GM06990 (cell line): ENCODE results near the gene NCAM1.

Experiments
- DNase-seq: peaks from one replicate; pipeline ENCODE4 v3.0.0-alpha.2; 2011; ENCODE audit not compliant: insufficient read length; ENCODE audit errors: extremely low read depth
- H3K27me3 ChIP-seq: replicated peaks from 2 replicates; pipeline ENCODE4 v1.6.0; 2011; ENCODE audit warnings: low read length; ENCODE audit not compliant: control insufficient read depth, insufficient read depth
- H3K36me3 ChIP-seq: 2 replicates; pipeline ENCODE4 v1.5.1; 2011; ENCODE audit warnings: low read length; ENCODE audit not compliant: control insufficient read depth, insufficient read depth
- H3K4me3 ChIP-seq: replicated peaks from 2 replicates; pipeline ENCODE4 v1.5.1; 2011; ENCODE audit warnings: low read depth, mild to moderate bottlenecking, control low read depth, low read length
- TF ChIP-seq, protein P1 (sequence below): IDR thresholded peaks from 2 replicates; pipeline ENCODE4 v1.5.1; 2011; ENCODE audit warnings: low read length, control low read depth, mild to moderate bottlenecking, inconsistent platforms; ENCODE audit not compliant: insufficient read depth, poor library complexity, severe bottlenecking

NCAM1 gene

DNA sequence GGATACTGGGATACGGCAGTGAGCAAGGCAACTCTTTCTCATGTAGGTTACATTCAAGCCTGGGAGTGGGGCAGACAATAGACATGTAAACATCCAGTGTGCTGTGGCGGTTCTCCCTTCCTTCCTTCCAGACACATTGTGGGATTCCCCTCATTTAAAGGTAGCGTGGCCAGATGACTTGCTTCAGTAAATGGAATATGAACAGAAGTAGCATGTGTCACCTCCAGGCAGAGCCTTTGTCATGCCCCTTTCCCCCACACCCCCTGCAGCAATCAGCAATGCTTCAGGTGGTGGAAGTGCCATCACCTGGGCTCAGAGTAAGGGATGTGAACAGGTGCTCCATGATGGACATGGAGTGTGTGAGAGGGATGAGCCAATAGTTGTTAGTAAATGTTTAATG, 318.4 kb downstream of the NCAM1 start:
- Histone ChIP-seq H3K4me3 (no peak overlapping the region), H3K36me3 (no peaks in the 10 kb centered on the region), H3K27me3 (no peaks in the 10 kb centered on the region; the same call in 1 of the 2 replicates)
- TF ChIP-seq, protein P1, sequence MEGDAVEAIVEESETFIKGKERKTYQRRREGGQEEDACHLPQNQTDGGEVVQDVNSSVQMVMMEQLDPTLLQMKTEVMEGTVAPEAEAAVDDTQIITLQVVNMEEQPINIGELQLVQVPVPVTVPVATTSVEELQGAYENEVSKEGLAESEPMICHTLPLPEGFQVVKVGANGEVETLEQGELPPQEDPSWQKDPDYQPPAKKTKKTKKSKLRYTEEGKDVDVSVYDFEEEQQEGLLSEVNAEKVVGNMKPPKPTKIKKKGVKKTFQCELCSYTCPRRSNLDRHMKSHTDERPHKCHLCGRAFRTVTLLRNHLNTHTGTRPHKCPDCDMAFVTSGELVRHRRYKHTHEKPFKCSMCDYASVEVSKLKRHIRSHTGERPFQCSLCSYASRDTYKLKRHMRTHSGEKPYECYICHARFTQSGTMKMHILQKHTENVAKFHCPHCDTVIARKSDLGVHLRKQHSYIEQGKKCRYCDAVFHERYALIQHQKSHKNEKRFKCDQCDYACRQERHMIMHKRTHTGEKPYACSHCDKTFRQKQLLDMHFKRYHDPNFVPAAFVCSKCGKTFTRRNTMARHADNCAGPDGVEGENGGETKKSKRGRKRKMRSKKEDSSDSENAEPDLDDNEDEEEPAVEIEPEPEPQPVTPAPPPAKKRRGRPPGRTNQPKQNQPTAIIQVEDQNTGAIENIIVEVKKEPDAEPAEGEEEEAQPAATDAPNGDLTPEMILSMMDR, result no peak
- DNase-seq, result no peak

DNA sequence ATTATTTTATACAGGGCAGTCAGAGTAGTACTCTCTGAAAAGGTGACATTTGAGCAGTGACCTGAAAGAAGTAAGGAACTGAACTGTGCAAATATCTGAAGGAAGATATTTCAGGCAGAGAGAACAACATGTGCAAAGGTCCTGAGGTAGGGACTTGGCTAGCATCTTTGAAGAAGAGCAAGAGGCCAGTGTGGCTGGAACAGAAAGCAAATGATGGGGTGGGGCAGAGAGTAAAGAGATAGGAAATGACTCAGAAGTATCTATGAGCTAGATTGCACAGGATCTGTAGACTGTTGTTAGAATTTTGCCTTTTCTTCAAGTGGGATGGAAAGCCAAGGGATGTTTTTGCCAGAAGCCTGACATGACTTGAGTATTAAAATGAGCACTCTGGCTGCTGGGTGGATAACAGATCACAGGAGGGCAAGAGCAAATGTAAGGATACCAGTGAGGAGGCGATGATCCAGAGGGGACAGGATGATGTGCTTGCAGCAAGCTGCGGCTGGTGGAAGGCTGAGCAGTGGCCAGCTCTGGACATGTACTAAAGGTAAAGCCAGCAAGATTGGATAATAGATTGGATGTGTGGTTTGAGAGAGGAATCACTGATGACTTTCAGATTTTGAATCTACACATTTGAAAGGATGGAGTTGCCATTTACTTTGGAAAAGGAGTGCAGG, 320.0 kb downstream of the NCAM1 start:
- H3K36me3 ChIP-seq, result no peaks in the 10 kb centered on the region
- H3K27me3 ChIP-seq, result no peaks in the 10 kb centered on the region; the same call in 1 of the 2 replicates
- TF ChIP-seq, protein P1, result no peak
- no peak overlapping the region for H3K4me3 ChIP-seq
- no peak for DNase-seq

DNA sequence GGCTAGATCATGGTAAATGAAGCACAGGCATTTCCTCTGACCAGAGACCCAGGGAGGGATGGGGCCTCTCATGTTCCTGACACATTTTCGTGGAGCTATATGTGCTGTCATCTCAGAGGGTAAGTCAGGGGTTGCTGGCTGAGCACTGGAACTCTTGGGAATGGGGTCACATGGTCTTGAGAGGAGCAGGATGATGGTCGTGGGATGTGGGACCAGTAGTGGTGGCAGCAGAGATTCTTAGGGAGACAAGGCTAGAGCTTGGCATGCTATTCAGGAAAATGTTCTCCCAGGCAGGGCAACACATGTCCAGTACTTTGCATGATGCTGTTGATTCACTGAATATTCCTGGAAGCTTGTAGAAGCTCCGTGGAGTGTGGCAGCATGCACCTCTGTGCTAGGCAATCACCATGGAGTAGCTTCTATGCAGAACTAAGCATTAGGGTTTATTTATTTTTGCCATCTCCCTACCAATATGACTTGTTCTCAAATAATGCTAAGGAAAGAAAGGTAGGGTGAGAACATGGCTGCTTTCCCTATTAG, 321.7 kb downstream of the NCAM1 start:
- DNase-seq, result no peak

DNA sequence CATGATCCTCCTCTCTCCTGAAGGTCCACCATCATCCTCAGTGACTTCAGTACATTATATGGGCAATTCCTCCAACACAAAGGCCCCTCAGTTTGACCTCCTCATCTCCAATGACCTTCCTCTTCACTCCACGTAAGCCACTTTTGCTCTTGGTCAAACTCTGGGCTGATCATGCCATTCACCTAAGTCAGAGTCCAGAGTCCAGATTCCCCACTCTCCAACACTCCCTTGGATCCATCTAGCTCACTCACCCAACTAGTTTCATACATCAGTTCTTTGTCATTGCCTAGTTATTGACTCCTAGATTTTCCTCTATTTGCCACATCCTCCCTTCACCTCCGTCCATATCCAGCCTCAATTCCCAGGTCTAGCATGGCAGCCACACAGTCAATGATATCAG, 322.7 kb downstream of the NCAM1 start:
- no peaks in the 10 kb centered on the region; the same call in 1 of the 2 replicates for H3K27me3 ChIP-seq
- DNase-seq, result no peak
- no peaks in the 10 kb centered on the region for H3K36me3 ChIP-seq
- TF ChIP-seq, protein P1, result no peak
- H3K4me3 ChIP-seq, result no peak overlapping the region

More for the DNA sequence above, 321.7 kb downstream of the NCAM1 start:
- H3K36me3 ChIP-seq, result no peaks in the 10 kb centered on the region
- H3K27me3 ChIP-seq, result no peaks in the 10 kb centered on the region; the same call in 1 of the 2 replicates
- H3K4me3 ChIP-seq, result no peak overlapping the region
- TF ChIP-seq, protein P1, result no peak

DNA sequence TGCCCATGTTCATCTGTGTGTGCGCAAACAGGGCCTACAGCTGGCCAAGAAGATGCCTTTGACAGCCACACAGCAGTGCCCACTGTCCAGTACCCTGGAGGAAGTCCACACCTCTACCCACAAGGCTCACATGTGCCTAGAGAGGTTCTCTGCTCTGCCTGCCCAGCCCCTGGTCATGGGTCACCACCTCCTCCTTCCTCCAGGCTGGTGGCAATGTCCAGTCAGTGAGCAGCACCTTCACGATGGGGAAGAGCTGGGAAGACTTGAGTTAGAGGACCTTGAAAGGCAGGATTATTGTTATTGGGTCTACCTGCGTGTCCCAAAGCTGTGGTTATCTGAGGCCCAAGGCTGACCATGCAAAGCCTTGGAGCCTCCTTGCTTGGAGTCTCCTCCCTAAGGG, 324.8 kb downstream of the NCAM1 start:
- no peak for DNase-seq
- Histone ChIP-seq H3K27me3 (no peaks in the 10 kb centered on the region; the same call in 1 of the 2 replicates), H3K4me3 (no peak overlapping the region), H3K36me3 (no peaks in the 10 kb centered on the region)
- TF ChIP-seq, protein P1, result no peak
